DMS53 (cell line): ENCODE results near the gene BEND5.
A peak's percentile ranks its signal among the peaks of the same experiment; 100 is the strongest.

Experiments used
- DNase-seq: peaks from one replicate; lab custom pipeline; 2025; lab: John Stamatoyannopoulos, UW

The BEND5 gene

GRCh38 chr1:48718705-48719104 is 58.0 kb downstream of the BEND5 start:
- no peak for DNase-seq

- no peak for DNase-seq
These were observed 58.5 kb downstream of the BEND5 start for GRCh38 chr1:48718116-48718630.

GRCh38 chr1:48717082-48717481 is 59.6 kb downstream of the BEND5 start:
- DNase-seq: no peak

GRCh38 chr1:48715921-48716320 is 60.8 kb downstream of the BEND5 start:
- DNase-seq: no peak

- no peak for DNase-seq
These were observed 65.8 kb downstream of the BEND5 start for GRCh38 chr1:48710915-48711314.

GRCh38 chr1:48710318-48710717 is 66.4 kb downstream of the BEND5 start:
- no peak for DNase-seq

- DNase-seq: no peak
These were observed 72.0 kb downstream of the BEND5 start for GRCh38 chr1:48704736-48705135.

GRCh38 chr1:48701445-48701844 is 75.2 kb downstream of the BEND5 start:
- DNase-seq: no peak

- peak; percentile 83 for DNase-seq
These were observed 79.5 kb downstream of the BEND5 start for GRCh38 chr1:48697066-48697707.

- no peak for DNase-seq
These were observed 81.5 kb downstream of the BEND5 start for GRCh38 chr1:48695161-48695560.

- DNase-seq: no peak
These were observed 82.9 kb downstream of the BEND5 start for GRCh38 chr1:48693674-48694320.

- no peak for DNase-seq
These were observed 83.5 kb downstream of the BEND5 start for GRCh38 chr1:48693180-48693579.

- DNase-seq: no peak
These were observed 84.5 kb downstream of the BEND5 start for GRCh38 chr1:48692235-48692634.

- no peak for DNase-seq
These were observed 85.2 kb downstream of the BEND5 start for GRCh38 chr1:48691429-48692001.

GRCh38 chr1:48688102-48688760 is 88.5 kb downstream of the BEND5 start:
- peak; percentile 62 for DNase-seq

- DNase-seq: peak; percentile 42
These were observed 89.2 kb downstream of the BEND5 start for GRCh38 chr1:48687282-48688045.

- no peak for DNase-seq
These were observed 90.5 kb downstream of the BEND5 start for GRCh38 chr1:48686159-48686558.

- no peak for DNase-seq
These were observed 92.3 kb downstream of the BEND5 start for GRCh38 chr1:48684381-48684780.

GRCh38 chr1:48683839-48684238 is 92.9 kb downstream of the BEND5 start:
- no peak for DNase-seq

- DNase-seq: no peak
These were observed 95.0 kb downstream of the BEND5 start for GRCh38 chr1:48681476-48682305.

- DNase-seq: no peak
These were observed 96.2 kb downstream of the BEND5 start for GRCh38 chr1:48680411-48681035.
